ENCODE measurements around the gene ADIPOR2.

GRCh38 chr12:1797991-1798640 lies 107.2 kb downstream of the ADIPOR2 start:
- TF ChIP-seq CTCF (IDR thresholded peaks at IDR 0.05) (no peak), EZH2 (IDR thresholded peaks at IDR 0.05; ENCODE audit: borderline replicate concordance, insufficient read depth, low read depth, low read length, poor library complexity, severe bottlenecking) (no peak)

All from B cell (primary cell).